Ishikawa (cell line): Measurements from ENCODE around the gene TSPEAR.

Experiments
- CEBPB ChIP-seq: IDR thresholded peaks from 2 replicates; pipeline ENCODE4 v1.6.1; 2012
- CREB1 ChIP-seq: IDR thresholded peaks from 2 replicates; pipeline ENCODE4 v1.6.1; 2012; ENCODE audit warnings: low read depth
- EGR1 ChIP-seq: IDR thresholded peaks from 2 replicates; pipeline ENCODE4 v1.6.1; 2012
- EP300 ChIP-seq: IDR thresholded peaks from 2 replicates; pipeline ENCODE4 v1.6.1; 2012; ENCODE audit warnings: borderline replicate concordance
- FOXM1 ChIP-seq: IDR thresholded peaks from 2 replicates; pipeline ENCODE4 v1.6.1; 2012; ENCODE audit warnings: low read depth, borderline replicate concordance
- MAX ChIP-seq: IDR thresholded peaks from 2 replicates; pipeline ENCODE4 v1.6.1; 2012
- NFIC ChIP-seq: IDR thresholded peaks from 2 replicates; pipeline ENCODE4 v1.6.1; 2012
- RAD21 ChIP-seq: IDR thresholded peaks from 2 replicates; pipeline ENCODE4 v1.6.1; 2012; ENCODE audit warnings: low read depth
- REST ChIP-seq: IDR thresholded peaks from 2 replicates; pipeline ENCODE4 v1.6.1; 2012; ENCODE audit warnings: low read depth, mild to moderate bottlenecking
- TAF1 ChIP-seq: IDR thresholded peaks from 2 replicates; pipeline ENCODE4 v1.6.1; 2012; ENCODE audit warnings: low read depth, mild to moderate bottlenecking
- TCF12 ChIP-seq: IDR thresholded peaks from 2 replicates; pipeline ENCODE4 v1.6.1; 2012; ENCODE audit warnings: low read depth
- TEAD4 ChIP-seq: IDR thresholded peaks from 2 replicates; pipeline ENCODE4 v1.6.1; 2012
- USF1 ChIP-seq: IDR thresholded peaks from 2 replicates; pipeline ENCODE4 v1.6.1; 2012
- YY1 ChIP-seq: IDR thresholded peaks from 2 replicates; pipeline ENCODE4 v1.6.1; 2012; ENCODE audit warnings: low read depth
- ZBTB7A ChIP-seq: IDR thresholded peaks from 2 replicates; pipeline ENCODE4 v1.6.1; 2012; ENCODE audit warnings: low read depth

Gene TSPEAR

GRCh38 chr21:44618504-44618903, 92.9 kb downstream of the TSPEAR start:
- TF ChIP-seq USF1 (no peak), RAD21 (no peak), TCF12 (no peak), REST (no peak), EGR1 (no peak), NFIC (no peak)

GRCh38 chr21:44617071-44617501, 94.3 kb downstream of the TSPEAR start:
- TF ChIP-seq MAX = no peak

GRCh38 chr21:44616591-44616926, 94.8 kb downstream of the TSPEAR start:
- TF ChIP-seq REST (no peak), YY1 (no peak), RAD21 (no peak), ZBTB7A (no peak), TAF1 (no peak), TCF12 (no peak), MAX (no peak), USF1 (no peak)

- no peak for TF ChIP-seq FOXM1
- no peak for TF ChIP-seq YY1
- no peak for TF ChIP-seq NFIC
- TF ChIP-seq EGR1 = no peak
- TF ChIP-seq REST = no peak
- no peak for TF ChIP-seq USF1
- no peak for TF ChIP-seq CREB1
- TF ChIP-seq TCF12 = no peak
- TF ChIP-seq TAF1 = no peak
- TF ChIP-seq TEAD4 = no peak
- no peak for TF ChIP-seq CEBPB
- no peak for TF ChIP-seq RAD21
- no peak for TF ChIP-seq ZBTB7A
- no peak for TF ChIP-seq MAX
- no peak for TF ChIP-seq EP300
Measured at GRCh38 chr21:44615911-44616590, 95.3 kb downstream of the TSPEAR start.

GRCh38 chr21:44615466-44615865, 95.9 kb downstream of the TSPEAR start:
- no peak for TF ChIP-seq NFIC
- no peak for TF ChIP-seq CREB1
- no peak for TF ChIP-seq CEBPB
- TF ChIP-seq RAD21 = no peak
- TF ChIP-seq TEAD4 = no peak
- no peak for TF ChIP-seq USF1
- no peak for TF ChIP-seq REST
- TF ChIP-seq TCF12 = no peak
- TF ChIP-seq MAX = no peak
- no peak for TF ChIP-seq EP300
- TF ChIP-seq ZBTB7A = no peak
- no peak for TF ChIP-seq YY1
- no peak for TF ChIP-seq EGR1
- TF ChIP-seq TAF1 = no peak
- no peak for TF ChIP-seq FOXM1
